NCI-H524 (cell line): ENCODE data around the gene DEPDC7.

ENCODE experiments used
- DNase-seq, 2 experiments: peaks; one replicate each; lab custom pipeline; 2025; lab: John Stamatoyannopoulos, UW

Gene DEPDC7

DNA sequence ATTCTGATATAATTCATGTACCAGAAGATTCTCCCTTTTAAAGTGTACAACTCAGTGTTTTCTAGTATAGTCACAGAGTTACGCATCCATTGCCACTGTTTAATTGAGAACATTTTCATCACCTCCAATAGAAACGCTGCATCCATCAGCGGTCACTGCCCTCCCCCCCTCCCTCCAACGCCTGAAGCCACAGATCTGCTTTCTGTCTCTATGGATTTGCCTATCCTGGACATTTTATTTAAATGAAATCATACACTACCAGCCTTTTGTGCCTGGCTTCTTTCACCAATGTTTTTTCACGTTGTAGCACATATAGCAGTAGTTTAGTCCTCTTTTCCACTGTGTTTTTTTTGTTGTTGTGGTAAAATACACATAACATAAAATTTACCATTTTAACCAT, 46.5 kb downstream of the DEPDC7 start:
- no peak for DNase-seq

DNA sequence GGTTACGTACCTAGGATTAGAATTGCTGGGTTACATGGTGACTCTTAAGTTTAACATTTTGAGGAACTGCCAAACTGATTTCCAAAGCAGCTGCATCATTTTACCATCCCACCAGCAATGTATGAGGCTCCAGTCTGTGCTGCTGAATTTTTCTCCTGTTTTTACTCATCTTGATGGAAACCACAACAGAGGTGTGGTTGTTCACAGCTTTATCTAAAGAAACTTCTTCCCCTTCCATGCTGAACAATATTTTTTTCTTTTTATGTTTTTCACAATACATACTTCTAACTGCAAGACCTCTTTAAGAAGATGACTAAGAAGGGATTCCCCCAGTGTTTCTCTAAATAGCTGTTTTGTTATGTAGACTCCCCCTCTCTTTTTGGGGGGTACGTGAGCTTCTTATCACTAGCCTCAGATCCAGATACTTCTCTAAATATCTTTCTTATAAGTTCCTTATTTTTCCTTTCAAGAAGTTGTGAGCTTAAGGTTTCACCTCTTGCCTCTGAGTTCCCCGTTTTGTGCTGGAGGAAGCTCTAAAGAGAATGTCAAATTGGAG, 47.7 kb downstream of the DEPDC7 start:
- DNase-seq = no peak

DNA sequence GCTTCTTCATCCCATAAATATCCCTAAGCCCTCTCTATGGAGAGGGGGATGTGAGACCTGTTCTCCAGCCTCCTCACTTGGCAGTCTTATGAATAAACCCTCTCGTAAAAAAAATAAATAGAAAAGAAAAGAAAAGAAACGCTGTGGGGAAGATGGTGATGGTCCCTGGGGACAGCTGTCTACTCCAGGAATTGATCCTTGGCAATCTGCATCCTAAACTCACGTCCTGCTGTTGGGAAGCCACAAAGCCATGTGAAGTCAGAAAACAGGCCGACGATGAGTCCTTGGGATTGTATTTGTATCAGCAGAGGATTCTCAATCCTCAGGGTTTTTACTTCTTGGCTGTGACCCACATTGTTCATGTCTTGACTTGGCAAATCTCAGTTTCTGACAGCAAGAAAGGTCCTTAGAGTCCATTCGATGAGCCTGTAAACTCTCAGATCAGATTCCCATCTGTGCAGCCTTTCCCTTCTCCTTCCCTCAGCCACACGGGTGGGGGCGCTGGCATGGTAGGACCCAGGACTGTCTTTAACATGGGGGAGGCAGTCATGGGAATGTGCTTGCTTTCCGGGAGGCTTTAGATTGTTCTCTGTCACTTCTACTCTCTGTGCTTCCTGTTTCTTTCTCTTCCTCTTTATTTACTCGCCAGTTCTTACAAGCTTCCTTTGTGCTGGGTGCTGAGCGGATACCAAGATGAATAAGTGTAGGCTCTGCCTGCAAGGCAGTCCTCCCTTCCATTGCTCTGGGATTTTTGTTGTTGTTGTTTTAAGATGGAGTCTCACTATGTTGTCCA, 48.6 kb downstream of the DEPDC7 start:
- DNase-seq = no peak

DNA sequence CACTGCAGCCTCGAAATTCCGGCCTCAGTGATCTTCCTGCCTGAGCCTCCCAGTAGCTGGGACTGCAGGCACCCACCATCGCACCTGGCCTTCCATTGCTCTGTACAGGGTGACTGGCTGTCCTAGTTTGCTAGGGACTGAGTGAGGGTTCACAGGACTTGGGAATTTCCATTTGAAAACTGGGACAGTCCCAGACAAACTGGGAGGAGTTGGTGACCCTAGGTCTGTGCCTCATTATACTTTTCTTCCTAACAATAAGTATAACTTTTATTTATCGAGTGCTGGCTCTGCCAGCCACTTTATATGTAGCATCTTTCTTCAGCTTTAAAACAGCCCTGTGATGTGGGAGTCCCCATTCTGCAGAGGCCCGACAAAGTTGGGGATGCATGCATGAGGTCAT, 49.2 kb downstream of the DEPDC7 start:
- DNase-seq = no peak

DNA sequence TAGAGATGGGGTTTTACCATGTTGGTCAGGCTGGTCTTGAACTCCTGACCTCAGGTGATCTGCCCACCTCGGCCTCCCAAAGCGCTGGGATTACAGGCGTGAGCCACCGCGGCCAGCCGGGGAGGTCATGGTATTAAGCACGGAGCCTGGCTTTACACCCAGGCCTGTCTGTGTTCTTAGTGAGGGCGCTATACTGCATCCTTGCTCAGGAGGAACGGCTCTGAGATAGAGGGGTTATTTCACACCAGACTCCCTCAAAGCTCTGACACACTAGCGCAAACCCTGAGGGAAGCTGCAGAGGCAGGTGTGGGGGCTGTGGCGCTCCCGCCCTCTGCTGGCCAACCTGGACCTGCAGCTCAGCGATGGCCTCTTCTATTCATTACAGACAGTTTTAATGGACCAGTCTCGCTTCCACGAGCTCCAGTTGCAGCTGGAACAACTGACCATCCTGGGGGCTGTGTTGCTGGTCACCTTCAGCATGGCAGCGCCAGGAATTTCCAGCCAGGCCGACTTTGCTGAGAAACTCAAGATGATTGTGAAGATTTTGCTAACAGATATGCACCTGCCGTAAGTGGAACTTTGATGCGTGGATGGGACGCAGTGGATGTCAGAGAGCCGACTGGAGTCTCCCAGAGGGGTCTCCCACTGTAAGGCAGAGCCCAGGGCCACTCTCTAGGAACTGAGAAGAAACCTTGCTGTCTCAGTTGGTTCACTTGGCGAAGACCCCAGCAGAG, 49.9 kb downstream of the DEPDC7 start:
- peak; percentile 34 to 71 for DNase-seq

DNA sequence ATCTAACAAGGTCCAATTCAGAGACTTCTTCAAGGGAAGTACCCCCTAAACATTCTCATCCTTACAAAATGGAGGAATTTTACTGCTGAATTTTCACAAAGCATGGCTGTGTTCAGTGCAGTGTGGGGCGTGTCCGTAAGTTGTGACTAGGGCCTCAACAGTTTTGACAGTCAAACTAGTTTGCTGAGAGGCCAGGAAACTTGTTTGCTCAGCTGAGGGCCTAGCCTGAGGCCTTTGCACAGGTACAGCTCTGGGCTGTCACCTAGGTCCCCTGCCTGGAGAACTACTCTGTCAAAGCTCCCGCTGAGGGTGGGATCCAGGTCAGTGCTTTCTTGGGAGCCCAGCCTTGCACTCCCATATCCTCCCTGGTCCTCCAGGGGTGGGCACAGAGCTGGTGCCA, 51.6 kb downstream of the DEPDC7 start:
- DNase-seq = no peak

DNA sequence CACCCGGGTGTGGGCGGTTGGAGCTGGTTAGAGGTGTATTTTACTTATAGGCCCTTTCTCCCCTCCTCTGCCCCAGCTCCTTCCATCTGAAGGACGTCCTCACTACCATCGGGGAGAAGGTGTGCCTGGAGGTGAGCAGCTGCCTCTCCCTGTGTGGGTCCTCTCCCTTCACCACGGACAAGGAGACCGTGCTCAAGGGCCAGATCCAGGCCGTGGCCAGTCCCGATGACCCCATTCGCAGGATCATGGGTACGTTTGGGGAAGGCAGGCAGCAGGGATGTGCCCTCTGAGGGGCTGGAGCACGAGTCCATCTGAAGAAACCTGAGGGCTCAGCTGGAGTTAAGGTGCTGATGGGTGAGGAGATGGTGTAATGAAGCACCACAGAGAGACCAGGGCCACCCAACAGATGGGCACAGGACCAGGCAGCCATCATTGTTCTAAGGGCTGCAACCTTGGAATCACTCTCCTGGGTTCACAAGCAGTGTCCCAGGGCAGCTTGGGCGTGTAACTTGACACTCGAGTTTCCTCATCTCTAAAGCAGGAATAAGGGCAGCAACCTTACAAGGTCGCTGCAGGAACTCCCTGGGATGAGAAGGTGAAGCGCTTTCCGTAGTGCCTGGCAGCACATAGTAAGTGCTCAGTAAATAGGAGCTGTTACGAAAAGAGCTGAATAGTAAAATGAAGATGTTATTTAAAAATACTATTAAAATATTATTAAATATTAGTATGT, 53.1 kb downstream of the DEPDC7 start:
- no peak for DNase-seq

DNA sequence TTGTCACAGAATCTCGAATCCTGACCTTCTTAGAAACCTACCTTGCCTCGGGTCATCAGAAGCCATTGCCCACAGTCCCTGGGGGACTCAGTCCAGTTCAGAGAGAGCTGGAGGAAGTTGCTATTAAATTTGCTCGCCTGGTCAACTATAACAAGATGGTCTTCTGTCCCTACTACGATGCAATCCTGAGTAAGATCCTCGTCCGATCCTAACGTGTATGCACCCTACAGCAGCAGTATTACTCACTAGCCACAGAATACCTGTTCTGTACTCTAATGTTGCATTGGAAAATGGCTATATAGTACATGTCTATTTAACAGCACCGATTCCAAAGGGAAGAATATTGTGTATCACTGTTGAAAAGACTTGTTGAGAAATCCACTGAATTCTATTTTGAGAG, 56.8 kb downstream of the DEPDC7 start:
- DNase-seq = no peak
